Stimulated activated CD4-positive, alpha-beta T cell treated with anti-CD3 and anti-CD28 coated beads, Interleukin-12 subunit alpha, Interleukin-12 subunit beta, amount 100 ng/mL, for 4 hours (primary cell): ENCODE data around the gene ACTL6A.

ENCODE experiments used
- DNase-seq: peaks from one replicate; pipeline ENCODE4 v3.0.0-alpha.2; 2020

ACTL6A gene

DNA sequence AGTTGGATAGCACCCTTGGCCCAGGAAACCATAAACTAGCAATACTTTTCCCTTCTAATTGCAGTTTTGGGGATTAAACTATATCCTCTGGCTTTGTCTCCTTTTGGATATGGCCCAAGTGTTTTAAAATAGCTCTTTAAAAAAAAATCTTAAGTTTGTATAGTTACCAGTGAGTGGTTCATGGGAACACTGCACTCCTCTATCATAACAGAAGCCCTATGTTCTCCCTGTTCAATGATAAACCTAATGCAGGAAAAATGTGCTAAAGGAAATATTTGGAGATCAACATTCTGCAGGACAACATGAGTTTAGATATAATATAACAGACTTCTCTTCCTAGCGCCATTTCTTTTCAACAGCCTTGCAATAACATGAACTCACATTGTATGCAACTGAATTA lies 28.6 kb downstream of the ACTL6A start:
- no peak for DNase-seq

DNA sequence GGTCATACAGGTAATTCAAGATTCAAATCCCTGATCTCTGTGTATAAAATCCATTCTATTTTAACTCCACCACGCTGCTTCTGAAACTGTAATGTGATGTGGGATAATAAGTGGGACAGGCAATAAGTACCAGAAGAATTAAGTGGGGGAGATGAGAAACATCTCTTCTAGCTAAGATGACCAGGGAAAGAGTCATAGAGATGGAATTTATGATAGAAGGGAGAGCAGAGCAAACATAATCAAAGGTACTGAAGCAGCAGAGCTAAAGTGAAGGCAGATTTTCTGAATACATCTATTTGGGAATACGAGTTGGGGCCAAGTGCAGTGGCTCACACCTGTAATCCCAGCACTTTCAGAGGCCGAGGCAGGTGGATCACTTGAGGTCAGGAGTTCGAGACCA lies 36.8 kb downstream of the ACTL6A start:
- DNase-seq: no peak

DNA sequence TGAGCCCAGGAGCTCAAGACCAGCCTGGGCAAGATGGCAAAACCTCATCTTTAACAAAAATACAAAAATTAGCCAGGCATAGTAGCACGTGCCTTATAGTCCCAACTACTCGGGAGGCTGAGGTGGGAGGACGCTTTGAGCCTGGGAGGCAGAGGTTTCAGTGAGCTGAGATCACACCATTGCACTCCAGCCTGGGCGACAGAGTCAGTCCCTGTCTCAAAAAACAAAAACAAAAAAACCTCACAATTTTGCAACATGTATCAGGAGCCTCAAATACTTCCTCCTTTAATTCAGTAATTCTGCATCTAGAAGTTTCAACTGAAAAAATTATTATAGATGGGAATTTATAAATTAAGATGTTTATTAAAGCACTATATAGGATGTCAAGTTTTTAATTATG lies 40.6 kb downstream of the ACTL6A start:
- no peak for DNase-seq

DNA sequence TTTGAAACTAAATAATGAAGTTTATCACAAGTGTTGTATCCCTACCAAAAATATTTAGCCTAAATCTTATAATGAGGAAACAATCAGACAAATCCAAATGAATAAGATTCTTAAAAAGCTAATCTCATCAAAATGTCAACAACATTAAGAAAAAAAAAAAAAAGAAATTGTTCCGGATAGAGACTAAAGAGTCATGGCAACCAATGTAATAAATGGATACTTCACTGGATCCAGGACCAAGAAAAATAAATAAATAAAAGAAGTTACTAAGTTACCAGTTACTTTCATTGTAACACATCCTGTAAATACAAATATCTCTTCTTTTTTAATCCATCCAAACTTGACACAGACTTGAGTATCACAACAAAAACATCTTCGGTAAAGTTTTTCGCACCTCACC lies 41.1 kb downstream of the ACTL6A start:
- DNase-seq: no peak

DNA sequence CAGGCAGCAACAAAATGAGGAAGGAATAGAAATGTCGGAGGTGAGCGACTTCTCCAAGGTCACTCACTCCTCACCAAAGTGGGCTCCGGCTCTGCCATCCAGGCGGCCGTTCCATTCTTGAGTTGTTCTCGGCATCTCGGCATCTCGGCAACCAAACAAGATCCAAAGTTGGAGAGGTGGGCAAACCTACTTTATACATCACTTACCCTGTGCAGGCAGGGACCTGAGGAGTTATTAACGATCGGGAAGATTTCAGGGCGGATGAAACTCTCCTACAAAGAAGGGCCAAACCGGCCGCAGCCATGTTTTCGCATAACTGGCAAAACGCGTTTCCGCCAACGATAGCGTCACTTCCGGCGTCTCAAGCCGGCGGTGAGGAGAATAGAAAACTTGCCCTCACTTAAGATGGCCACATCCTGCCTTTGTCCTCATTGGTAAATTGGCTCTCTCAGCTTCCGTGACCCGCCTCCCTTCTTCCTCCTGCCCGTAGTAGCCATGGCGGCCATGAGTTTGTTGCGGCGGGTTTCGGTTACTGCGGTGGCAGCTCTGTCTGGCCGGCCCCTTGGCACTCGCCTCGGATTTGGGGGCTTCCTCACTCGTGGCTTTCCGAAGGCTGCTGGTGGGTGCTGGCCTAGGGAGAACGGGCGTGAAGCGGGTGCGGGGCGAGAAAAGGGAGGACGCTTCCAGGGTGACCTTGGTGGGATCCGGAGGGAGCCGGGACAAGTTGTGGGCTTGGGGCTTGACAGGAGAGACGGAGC lies 41.8 kb downstream of the ACTL6A start, which contains the start of the genes MRPL47 and NDUFB5:
TSS of gene MRPL47 (minus strand) at position 318 of the 758 bp plus-strand sequence. CDS start at position 304, 14 bp downstream.
TSS of gene NDUFB5 (plus strand) at position 474 of the 758 bp plus-strand sequence. CDS start at position 496, 22 bp downstream.
- DNase-seq: peak; percentile 84

DNA sequence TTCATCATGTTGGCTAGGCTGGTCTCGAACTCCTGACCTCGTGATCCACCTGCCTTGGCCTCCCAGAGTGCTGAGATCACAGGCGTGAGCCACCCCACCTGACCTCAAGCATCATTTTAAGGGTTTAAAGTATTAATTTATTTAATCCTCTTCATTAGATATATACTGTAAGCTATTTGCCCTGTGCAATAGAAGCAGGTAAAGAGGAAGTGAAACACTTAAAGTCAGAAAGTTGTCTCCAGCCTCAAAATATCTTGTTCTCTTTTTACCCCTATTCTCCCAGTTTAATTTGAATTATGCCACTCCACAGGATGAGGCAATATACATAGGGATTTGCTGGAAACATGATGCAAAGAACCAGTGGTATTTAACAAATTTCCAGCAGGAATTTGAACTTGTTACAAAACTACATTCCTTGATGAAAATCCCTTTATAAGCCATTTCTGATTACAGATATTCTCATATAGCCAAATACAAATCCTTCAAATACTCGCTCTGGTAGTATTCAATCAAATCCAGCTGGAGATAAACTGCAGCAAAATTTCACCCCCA lies 43.9 kb downstream of the ACTL6A start:
- no peak for DNase-seq

DNA sequence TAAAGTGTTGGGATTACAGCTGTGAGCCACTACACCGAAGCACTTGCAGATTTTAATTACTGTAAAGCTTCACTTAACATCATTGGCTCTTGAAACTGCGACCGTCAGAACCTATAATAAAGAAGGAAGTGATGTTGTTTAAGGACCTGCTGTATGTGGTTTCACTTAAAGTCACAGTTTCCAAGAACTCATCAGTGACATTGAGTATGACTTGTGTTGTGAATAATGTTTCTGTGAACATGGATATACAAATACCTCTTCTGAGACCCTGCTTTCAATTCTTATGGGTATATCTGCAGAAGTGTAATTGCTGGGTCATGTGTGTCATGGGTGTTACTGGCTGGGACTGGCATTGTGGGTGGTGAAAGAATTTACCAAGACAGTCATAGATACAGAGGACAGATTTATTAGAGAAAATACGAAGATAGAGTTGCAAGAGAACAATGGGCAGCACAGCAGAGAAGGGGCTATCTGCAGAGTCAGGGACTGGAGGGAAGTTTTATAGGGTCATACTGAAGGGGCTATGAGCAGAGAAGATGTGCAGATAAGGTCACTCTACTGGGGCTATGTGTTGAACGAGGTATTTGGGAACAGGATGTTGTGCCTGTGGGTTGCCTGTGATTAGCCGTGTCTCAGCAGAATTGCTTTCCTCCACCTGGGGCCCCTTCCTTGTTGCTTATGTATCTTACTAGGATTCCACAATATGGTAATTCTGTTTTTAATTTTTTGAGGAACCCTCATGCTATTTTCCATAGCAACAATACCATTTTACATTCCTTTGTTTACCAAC lies 46.4 kb downstream of the ACTL6A start:
- DNase-seq: no peak

DNA sequence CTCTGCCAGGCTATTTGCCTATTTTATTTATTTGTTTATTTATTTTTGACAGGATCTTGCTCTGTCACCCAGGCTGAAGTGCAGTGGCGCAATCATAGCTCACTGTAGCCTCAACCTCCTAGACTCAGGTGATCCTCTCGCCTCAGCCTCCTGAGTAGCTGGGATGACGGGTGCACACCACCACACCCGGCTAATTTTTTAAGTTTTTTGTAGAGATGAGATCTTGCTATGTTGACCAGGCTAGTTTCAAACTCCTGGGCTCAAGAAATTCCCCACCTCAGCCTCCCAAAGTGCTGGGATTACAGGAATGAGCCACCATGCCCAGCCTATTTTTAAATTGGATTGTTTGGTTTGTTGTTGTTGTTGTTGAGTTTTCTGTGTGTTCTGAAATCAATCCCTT lies 47.3 kb downstream of the ACTL6A start:
- no peak for DNase-seq

DNA sequence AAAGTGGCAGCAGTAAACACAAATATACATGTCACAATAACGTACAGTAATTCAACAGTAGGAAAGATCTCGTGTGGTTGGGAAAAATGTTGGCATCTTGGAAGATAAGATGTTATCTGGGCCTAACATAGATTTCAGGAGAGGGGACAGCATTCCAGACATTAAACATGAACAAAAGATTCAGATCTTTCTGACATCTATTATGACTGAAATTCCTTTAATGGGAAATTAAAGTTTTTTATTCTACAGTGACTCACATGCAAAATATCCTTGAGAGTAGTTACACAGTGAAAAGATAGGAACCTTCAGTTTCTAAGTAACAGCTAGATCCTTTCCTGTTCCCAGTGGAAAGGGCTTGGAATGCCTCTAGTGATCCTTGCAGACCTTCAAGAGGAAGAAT lies 51.1 kb downstream of the ACTL6A start:
- DNase-seq: no peak

DNA sequence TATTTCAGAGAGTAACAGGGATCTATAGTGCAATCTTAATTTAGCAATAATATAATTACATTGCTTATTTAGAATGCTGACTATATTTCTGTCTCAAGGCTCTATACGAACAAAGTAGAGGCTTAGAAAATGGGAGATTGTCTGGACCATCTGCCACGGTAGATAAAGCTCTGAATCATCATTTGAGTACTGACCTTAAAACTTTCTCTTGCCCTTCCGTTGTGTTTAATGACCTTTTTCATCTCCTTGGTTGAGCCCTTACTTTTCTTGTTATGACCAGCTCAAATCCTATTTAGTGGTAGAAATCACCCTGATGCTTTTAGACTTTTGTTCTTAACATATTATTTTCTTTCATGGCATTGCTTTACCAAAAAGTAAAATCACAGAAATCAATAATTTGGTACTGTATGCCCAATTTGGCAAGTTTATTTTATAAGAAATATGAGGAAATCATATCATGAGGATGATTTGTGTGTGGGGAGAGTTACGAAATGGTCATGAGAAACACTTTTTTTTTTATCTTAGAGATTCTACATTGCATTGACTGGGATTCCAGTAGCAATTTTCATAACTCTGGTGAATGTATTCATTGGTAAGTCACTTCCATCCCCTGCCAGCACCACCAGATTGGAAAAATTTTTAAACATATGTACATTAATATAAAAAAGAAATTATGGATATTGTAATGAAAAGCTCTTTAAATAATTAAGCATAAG lies 52.9 kb downstream of the ACTL6A start:
- no peak for DNase-seq

DNA sequence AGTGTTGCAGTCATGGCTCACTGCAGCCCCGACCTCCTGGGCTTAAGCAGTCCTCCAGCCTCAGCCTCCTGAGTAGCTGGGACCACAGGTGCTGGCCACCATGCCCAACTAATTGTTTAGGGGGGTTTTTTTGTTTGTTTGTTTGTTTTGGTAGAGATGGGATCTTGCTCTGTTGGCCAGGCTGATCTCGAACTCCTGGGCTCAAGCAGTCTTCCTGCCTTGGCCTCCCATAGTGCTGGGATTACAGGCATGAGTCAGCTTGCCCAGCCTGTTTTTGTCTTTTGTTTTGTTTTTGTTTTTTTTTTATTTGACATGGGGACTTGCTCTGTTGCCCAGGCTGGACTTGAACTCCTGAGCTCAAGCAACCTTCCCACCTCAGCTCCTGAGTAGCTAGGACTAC lies 59.3 kb downstream of the ACTL6A start:
- no peak for DNase-seq

DNA sequence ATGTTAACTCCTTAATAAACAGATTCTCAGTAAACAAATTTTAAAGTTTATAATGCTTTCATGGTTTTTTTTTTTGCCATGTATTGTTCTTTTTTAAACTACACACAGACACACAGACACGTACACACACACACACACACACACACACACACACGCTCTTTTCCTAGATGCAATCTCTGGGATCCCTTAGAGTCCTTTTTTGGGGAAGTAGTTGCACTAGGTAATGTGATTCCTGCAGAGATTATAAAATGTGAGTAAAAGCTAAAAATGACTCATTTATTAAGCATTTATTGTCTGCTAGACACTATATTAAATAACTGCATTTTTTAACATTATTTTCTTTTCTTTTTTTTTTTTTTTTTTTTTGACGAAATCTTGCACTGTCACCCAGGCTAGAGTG lies 61.7 kb downstream of the ACTL6A start:
- no peak for DNase-seq

DNA sequence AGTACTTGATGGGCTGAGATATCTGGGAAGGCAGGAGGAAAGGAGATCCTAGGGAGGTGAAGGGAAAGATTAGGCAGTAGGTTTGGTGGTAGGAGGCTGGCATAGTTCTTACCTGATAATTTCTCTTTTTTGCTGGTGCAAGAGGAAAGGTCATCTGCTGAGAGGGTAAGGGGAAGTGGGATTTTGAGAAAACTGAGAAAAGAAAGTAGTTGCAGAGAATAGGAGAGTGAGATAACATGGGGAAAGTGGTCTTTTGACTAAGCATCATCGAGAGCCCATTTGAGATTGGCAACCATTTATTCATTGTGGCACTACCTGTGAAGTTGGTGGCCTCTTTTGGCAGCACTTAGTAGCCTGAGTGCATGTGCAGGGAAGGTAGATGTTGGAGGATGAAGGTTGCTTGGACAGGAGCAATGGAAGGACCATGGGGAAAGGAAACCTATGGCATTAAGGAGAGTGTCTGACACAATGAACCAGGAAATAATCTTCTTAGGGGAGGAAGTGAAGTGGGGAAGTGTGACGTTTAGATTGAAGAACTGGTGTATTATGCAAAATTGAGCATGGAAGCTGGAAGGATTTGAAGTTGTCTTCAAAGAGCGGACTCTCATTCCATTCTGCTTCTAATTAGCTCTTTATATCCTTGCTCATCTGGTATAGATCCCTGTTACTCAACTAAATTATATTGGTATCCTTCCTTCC lies 68.2 kb downstream of the ACTL6A start:
- DNase-seq: no peak
